ENCODE measurements around the gene PCSK5.

- TF ChIP-seq CTCF (IDR thresholded peaks at IDR 0.05): no peak
- TF ChIP-seq POLR2A (IDR thresholded peaks at IDR 0.05): no peak
Measured at GRCh38 chr9:76310991-76311390, 420.5 kb downstream of the PCSK5 start.

All from adrenal gland (tissue), 5 donors.